AG04449 (cell line): ENCODE measurements around the gene OR8G1.
"Not testable (repeated sequence)": the region's sequence is repeated elsewhere in the genome, so short reads cannot be mapped to it uniquely, and the experiment has no call there.

Source experiments
- CTCF ChIA-PET: fragments of 350-600 bp; formaldehyde crosslinking; extraction: SDS; loops from one replicate; lab custom pipeline; 2021; ENCODE audit warnings: antibody characterized with exemption; lab: Yijun Ruan, JAX
- POLR2A ChIA-PET: fragments of 400-600, 350-600 bp; formaldehyde crosslinking; extraction: SDS; loops from one replicate; lab custom pipeline; 2020; ENCODE audit warnings: antibody characterized with exemption, inconsistent platforms; lab: Yijun Ruan, JAX
- DNase-seq: peaks from one replicate; pipeline ENCODE4 v3.0.0-alpha.2; 2010; ENCODE audit warnings: low read depth, low spot score
- H3K4me3 ChIP-seq: 2 replicates; pipeline ENCODE4 v1.5.1; 2011; ENCODE audit warnings: low read depth, mild to moderate bottlenecking, control low read depth, low read length
- CTCF ChIP-seq: IDR thresholded peaks from one replicate; pipeline ENCODE4 v1.5.1; 2011; ENCODE audit warnings: mild to moderate bottlenecking, moderate library complexity, low read length, control low read depth, inconsistent platforms; ENCODE audit not compliant: insufficient read depth; ENCODE audit errors: missing control alignments

The OR8G1 gene

GRCh38 chr11:124225471-124225870, 15.4 kb upstream of the OR8G1 start:
- TF ChIP-seq CTCF: no peak
- no peak for DNase-seq
- ChIA-PET POLR2A (no interaction called here), CTCF (no interaction called here)
- H3K4me3 ChIP-seq: no peak overlapping the region

DNA sequence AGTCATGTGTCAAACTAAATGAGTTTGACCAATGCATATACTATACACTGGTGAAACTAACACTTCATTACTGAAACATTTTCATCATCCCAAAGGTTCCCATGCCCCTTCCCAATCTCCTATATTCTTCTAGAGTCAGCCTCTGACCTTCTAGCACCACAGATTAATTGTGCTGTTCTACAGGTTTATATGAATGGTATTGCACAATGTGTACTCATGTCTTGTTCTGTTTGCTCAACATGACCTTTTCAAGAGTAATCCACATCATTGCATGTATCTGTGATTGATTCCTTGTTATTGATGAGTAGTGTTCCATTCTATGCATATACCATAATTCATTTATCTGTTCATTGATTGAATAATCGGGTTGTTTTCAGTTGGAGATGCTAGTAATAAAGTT, 7.5 kb upstream of the OR8G1 start:
- no peak for TF ChIP-seq CTCF
- no peak overlapping the region for H3K4me3 ChIP-seq
- CTCF ChIA-PET: no interaction called here
- POLR2A ChIA-PET: no interaction called here
- DNase-seq: no peak

- DNase-seq: no peak
- H3K4me3 ChIP-seq: no peak overlapping the region
- TF ChIP-seq CTCF: no peak
- ChIA-PET CTCF (no interaction called here), POLR2A (no interaction called here)
Measured at GRCh38 chr11:124238512-124238911, 2.4 kb upstream of the OR8G1 start.

- DNase-seq, CTCF ChIA-PET, POLR2A ChIA-PET, H3K4me3 ChIP-seq: not testable (repeated sequence)
Measured at GRCh38 chr11:124249869-124250268, 9.0 kb downstream of the OR8G1 start.

- POLR2A ChIA-PET: no interaction called here
- no peak for TF ChIP-seq CTCF
- no peak for DNase-seq
- H3K4me3 ChIP-seq: no peak within 1 kb of the TSS
- CTCF ChIA-PET: no interaction called here
Measured at GRCh38 chr11:124256076-124256475, 15.2 kb downstream of the OR8G1 start, which contains the start of gene OR8G5. OR8G5 (plus strand) TSS chr11:124256376; CDS start chr11:124264932, 8,556 bp downstream.

GRCh38 chr11:124265041-124265440, 24.1 kb downstream of the OR8G1 start:
- CTCF ChIA-PET, POLR2A ChIA-PET, H3K4me3 ChIP-seq, DNase-seq: not testable (repeated sequence)

GRCh38 chr11:124270886-124271285, 30.0 kb downstream of the OR8G1 start:
- DNase-seq, CTCF ChIA-PET, H3K4me3 ChIP-seq, POLR2A ChIA-PET: not testable (repeated sequence)

DNA sequence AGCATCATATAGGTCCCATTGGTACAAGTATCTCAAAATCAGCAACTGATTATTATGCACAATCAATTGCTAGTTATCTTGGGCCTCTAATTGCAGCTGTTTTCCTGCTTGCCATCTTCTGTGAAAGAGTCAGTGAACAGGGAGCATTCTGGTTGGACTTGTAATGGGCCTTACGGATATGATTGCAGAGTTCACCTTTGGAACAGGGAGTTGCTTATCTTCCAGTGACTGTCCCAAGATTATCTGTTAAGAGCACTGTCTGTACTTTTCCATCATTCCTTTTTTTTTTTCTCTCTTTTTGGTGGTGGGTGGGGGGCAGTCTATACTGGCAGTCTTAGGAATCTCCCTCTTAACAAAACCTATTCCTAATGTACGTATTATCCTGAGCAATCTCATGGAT, 33.1 kb downstream of the OR8G1 start:
- ChIA-PET POLR2A (no interaction called here), CTCF (no interaction called here)
- DNase-seq: no peak
- no peak for TF ChIP-seq CTCF
- no peak overlapping the region for H3K4me3 ChIP-seq
